Activated naive CD4-positive, alpha-beta T cell treated with Interleukin-2 at 50 U/mL for 16 hours (primary cell): Measurements from ENCODE around the gene CACUL1.

ENCODE experiments used
- DNase-seq: peaks from one replicate; pipeline ENCODE4 v3.0.0-alpha.2; 2020

The CACUL1 gene

DNA sequence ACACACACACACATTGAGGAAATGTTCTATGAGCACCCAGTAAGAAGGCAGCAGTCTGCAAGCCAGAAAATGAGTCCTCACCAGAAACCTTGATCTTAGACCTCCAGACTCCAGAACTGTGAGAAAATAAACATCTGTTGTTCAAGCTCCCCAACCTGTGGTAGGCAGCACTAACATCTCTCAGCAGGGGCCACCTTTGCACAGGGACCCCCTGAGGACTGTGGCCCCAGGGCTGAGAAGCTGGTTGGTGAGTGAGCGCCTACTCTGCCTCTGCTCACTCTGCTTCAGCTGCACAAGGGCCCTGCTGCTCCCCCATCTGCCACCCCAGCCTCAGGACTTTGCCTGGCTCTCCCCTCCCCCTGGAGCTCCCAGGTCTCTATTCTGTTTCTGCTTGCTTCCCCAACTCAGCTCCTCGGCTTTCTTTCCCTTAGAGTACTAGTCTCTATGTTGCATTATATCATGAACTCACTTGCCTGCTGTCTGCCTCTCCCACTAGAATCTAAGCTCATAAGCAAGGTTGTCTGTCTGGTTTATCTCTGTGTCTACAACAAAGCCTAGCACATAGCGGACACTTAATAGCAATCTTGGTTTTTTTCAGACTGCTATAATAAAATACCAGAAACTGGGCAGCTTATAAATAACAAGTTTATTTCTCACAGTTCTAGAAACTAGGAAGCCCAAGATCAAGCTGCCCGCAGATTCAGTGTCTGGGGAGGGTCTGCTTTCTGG is 118.9 kb downstream of the CACUL1 start:
- no peak for DNase-seq

DNA sequence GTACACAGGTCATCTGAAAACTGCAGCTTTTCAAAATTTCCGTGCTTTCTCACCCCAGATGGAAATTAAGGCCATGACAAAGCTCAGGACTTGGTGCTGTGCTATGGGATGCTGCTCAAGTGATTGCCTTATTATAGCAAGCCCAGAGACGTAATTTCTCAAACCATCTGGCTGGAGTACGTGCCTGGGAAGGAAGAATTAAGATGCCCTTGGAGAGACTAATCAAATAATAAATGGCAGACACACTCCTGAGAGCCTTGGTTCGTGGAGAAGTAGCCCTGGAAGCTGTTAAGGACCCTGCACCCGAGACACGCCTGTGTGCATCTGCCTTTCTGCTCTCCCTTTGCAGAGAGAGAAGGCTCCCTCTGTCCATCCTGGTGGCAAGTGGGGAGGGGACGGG is 121.0 kb downstream of the CACUL1 start:
- DNase-seq: no peak

DNA sequence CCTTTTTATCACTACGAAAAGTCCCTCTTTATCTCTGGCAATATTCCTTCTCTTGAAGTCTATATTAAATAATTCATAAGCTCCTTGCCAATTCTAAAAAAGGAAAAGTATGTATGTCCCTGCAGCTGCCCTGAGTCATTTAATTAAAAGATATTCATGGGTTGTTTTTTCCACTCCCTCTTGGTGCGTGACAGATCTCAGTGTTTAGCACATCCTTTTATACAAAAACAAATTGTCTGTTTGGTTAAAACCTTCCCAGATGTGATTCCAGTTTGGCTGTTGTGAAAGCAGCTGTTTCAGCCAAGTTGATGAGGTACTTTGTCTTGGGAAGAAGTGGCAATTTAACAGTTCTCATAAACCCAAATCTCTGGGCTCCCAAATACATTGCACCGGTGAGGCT is 125.6 kb downstream of the CACUL1 start:
- no peak for DNase-seq

DNA sequence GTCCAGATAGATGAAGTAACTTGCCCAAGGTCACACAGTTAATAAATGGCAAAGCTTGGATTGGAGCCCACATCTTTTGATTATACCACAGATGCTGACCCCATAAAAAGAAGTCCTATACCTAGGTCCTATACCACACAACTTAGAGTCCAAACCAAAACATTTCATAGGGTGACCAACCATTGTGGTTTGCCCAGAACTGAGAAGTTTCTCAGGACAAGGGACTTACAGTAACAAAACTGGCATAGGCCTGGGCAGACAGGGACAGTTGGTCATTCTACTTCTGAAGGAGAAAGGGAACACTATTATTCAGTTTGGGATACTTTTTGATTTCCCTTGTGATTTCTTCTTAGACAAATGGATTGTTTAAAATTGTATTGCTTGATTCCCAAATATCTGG is 126.4 kb downstream of the CACUL1 start:
- no peak for DNase-seq

DNA sequence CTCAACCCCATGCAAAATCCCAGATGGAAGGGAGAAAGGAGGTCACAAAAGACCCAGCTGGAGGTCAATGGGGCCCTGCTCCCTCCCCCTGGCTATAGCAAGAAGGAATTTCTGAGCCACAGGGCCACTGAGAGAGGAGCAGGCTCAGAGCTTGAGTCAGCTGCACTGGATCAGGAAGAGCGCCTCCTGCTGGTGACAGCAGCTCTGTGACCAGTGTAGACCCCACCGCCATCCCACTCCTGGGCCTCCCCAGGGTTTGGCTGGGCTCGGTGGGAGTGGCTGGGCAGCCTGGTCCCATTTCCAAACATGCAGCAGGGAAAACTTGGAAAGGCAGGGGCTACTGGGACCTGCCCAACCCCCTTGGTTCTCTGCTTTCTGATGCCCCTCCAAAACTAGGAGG is 127.8 kb downstream of the CACUL1 start:
- no peak for DNase-seq
